Natural killer cell (primary cell): ENCODE results near the gene CYP2W1. TPM values are rescaled to one million over a fixed set of nuclear protein-coding genes. Genes with fewer than 3 reads are reported as not detected.

Source experiments
- ATAC-seq, 3 donors: fragments of 150-1000 bp in 2 of 3; fragments of 200-7000 bp in 1 of 3; cut with Tn5 transposase; 1 replicate in 1 of 3; 2 replicates in 2 of 3; pipeline ENCODE4 v1.10.0; 2021; ENCODE audit warnings: mild to moderate bottlenecking in 2 of 3, moderate library complexity in 2 of 3
- DNase-seq, 2 donors: peaks; one replicate each; pipeline versions ENCODE4 v3.0.0 to v3.0.0-alpha.2; 2013 to 2021; ENCODE audit warnings: mixed read lengths in 1 of 2
- H3K27ac ChIP-seq: one replicate; pipeline ENCODE4 v1.5.1; 2013; ENCODE audit warnings: mild to moderate bottlenecking, low read length
- H3K27me3 ChIP-seq: one replicate; pipeline ENCODE4 v1.6.1; 2013; ENCODE audit warnings: low read length; ENCODE audit not compliant: control insufficient read depth, insufficient read depth
- H3K36me3 ChIP-seq: one replicate; pipeline ENCODE4 v1.6.1; 2013; ENCODE audit warnings: low read length; ENCODE audit not compliant: control insufficient read depth, insufficient read depth
- H3K4me1 ChIP-seq: one replicate; pipeline ENCODE4 v1.6.1; 2013; ENCODE audit warnings: low read length; ENCODE audit not compliant: control insufficient read depth, insufficient read depth
- H3K4me3 ChIP-seq: one replicate; pipeline ENCODE4 v1.5.1; 2013; ENCODE audit warnings: low read length
- H3K9me3 ChIP-seq: one replicate; pipeline ENCODE4 v1.6.1; 2013; ENCODE audit warnings: low read length; ENCODE audit not compliant: control insufficient read depth, insufficient read depth
- H3K27ac Mint-ChIP-seq, 2 donors: one replicate each; pipeline ENCODE4 v1.8.0; 2022; ENCODE audit warnings: mild to moderate bottlenecking in 2 of 2, mixed read lengths in 2 of 2, moderate library complexity in 1 of 2
- H3K27me3 Mint-ChIP-seq, 2 donors: one replicate each; pipeline ENCODE4 v1.8.0; 2022; ENCODE audit warnings: low read depth in 2 of 2, mixed read lengths in 2 of 2
- H3K36me3 Mint-ChIP-seq: one replicate; pipeline ENCODE4 v1.8.0; 2022; ENCODE audit warnings: mixed read lengths
- H3K4me1 Mint-ChIP-seq, 2 donors: one replicate each; pipeline ENCODE4 v1.8.0; 2022; ENCODE audit warnings: mixed read lengths in 2 of 2
- H3K4me3 Mint-ChIP-seq: one replicate; pipeline ENCODE4 v1.8.0; 2022; ENCODE audit warnings: mild to moderate bottlenecking, moderate library complexity, mixed read lengths
- H3K9me3 Mint-ChIP-seq, 2 donors: one replicate each; pipeline ENCODE4 v1.8.0; 2022; ENCODE audit warnings: mixed read lengths in 2 of 2
- WGBS: methylation state at CpG from one replicate; pipeline ENCODE4 v1.1.7; 2013; ENCODE audit warnings: missing lambda C conversion rate; ENCODE audit not compliant: insufficient coverage; 5-methylcytosine and 5-hydroxymethylcytosine counted together
- intact Hi-C: fragments of 100-400 bp; cut with micrococcal nuclease; formaldehyde crosslinking; loops from one replicate; pipeline ENCODE4 v1.14.2; 2022
- total RNA-seq, 4 donors: library from RNA; stranded (reverse); fragments of 120-200 nt in 1 of 4; gene quantifications; one replicate each; pipeline versions ENCODE4 v1.2.3 to v1.2.4, GENCODE V29; 2013 to 2022
- TF ChIP-seq, protein P1 (sequence below): fragments of 200-600 bp; IDR thresholded peaks from one replicate; pipeline ENCODE4 v1.8.0; 2022; ENCODE audit warnings: antibody characterized with exemption

Gene CYP2W1
- total RNA-seq, 3 donors from 2014 or later (not counting 1 experiment from before 2014, with no cell fraction given): not detected

DNA sequence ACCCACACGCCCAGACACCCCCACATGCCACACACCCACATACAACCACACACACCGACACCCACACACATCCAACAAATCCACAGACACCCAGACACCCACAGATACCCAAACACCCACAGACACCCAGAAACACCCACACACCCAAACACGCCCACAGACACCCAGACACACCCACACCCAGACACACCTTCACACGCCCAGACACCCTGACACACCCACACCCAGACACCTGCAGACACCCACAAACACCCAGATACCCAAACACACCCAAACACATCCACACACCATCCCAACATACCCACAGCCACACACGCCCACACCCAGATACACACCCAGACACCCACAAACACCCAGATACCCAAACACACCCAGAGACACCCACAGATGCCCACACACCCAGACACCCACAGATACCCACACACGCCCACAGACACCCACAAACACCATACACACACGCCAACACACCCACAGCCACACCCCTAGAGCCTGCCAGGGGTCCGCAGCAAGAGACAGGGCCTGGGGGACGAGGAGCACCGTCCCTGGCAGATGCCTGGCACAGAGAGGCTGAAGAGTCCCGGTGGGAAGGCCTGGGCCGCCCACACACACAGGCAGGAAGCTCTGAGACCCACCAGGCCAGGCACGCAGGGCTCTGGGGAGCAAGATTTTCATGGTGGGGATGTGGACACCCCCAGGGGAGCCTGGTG, 28.5 kb downstream of the CYP2W1 start:
- Mint-ChIP-seq H3K27me3 (no peaks in the 10 kb centered on the region), H3K4me1 (peaks cover 17 to 29% of the 10 kb centered on the region in 2 donors), H3K36me3 (no peaks in the 10 kb centered on the region), H3K9me3 (peaks cover 6% of the 10 kb centered on the region in 2 donors), H3K27ac (peak overlapping the region; percentile 85 to 98), H3K4me3 (peak overlapping the region; percentile 62)
- H3K27me3 ChIP-seq: no peaks in the 10 kb centered on the region
- ATAC-seq: peak; percentile 44 to 66 (median 63)
- TF ChIP-seq, protein P1, sequence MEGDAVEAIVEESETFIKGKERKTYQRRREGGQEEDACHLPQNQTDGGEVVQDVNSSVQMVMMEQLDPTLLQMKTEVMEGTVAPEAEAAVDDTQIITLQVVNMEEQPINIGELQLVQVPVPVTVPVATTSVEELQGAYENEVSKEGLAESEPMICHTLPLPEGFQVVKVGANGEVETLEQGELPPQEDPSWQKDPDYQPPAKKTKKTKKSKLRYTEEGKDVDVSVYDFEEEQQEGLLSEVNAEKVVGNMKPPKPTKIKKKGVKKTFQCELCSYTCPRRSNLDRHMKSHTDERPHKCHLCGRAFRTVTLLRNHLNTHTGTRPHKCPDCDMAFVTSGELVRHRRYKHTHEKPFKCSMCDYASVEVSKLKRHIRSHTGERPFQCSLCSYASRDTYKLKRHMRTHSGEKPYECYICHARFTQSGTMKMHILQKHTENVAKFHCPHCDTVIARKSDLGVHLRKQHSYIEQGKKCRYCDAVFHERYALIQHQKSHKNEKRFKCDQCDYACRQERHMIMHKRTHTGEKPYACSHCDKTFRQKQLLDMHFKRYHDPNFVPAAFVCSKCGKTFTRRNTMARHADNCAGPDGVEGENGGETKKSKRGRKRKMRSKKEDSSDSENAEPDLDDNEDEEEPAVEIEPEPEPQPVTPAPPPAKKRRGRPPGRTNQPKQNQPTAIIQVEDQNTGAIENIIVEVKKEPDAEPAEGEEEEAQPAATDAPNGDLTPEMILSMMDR: no peak
- peaks cover 14% of the 10 kb centered on the region for H3K9me3 ChIP-seq
- no peaks in the 10 kb centered on the region for H3K36me3 ChIP-seq
- no peak overlapping the region for H3K4me3 ChIP-seq
- H3K4me1 ChIP-seq: peaks cover 28% of the 10 kb centered on the region
- peak; percentile 44 to 46 for DNase-seq
- WGBS: 49% methylated on average over 13 of the region's 13 CpGs
- H3K27ac ChIP-seq: peak overlapping the region; percentile 70
- intact Hi-C loops: loop anchor here (1.0 kb wide), 1 partner anchor 18 kb away; no protein-coding TSS in a partner anchor

DNA sequence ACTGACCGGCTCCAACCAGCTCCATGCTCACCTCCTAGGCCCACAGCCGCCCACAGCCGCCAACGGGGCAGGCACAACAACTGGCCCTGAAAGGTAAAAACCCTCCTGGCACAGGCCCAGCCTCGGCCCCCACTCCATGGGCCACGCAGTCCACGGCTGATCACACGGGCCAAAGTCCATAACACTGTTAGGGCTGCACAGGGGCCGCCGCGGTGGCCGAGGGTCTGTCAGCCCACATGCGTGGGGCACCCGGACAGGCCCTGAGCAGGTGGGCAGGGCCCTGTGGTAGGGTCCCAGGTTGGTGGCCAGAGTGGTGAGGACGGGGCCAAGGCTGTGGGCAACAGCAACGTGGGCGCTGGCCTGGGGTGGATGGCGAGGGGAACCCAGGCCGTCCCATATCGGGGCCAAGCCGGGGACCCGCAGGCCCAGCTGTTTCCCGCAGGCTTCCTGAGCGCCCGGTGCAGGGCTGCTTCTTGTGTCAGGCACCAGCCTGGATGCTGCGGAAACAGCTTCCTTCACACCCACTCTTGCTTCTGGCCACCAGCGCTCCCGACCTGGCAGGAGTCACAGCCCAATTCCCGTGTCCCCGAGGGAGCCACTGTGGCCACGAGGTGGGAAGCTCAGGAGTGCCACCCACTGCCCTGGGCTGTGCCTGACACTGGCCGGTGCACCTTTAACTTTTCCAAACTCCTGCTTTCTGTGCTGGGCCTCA, 29.2 kb downstream of the CYP2W1 start:
- H3K9me3 ChIP-seq: peaks cover 14% of the 10 kb centered on the region
- Mint-ChIP-seq H3K4me1 (peaks cover 17 to 29% of the 10 kb centered on the region in 2 donors), H3K27ac (peak overlapping the region; percentile 85 to 98), H3K4me3 (no peak overlapping the region), H3K36me3 (no peaks in the 10 kb centered on the region), H3K27me3 (no peaks in the 10 kb centered on the region), H3K9me3 (peaks cover 6% of the 10 kb centered on the region in 2 donors)
- 43% methylated on average over 32 of the region's 32 CpGs for WGBS
- H3K4me3 ChIP-seq: no peak overlapping the region
- intact Hi-C loops: no loop called here
- peak in 2 of 3 donors; percentile 5 to 25 for ATAC-seq
- H3K36me3 ChIP-seq: no peaks in the 10 kb centered on the region
- peaks cover 28% of the 10 kb centered on the region for H3K4me1 ChIP-seq
- H3K27ac ChIP-seq: peak overlapping the region; percentile 70
- H3K27me3 ChIP-seq: no peaks in the 10 kb centered on the region
- no peak for DNase-seq
- TF ChIP-seq, protein P1: no peak

DNA sequence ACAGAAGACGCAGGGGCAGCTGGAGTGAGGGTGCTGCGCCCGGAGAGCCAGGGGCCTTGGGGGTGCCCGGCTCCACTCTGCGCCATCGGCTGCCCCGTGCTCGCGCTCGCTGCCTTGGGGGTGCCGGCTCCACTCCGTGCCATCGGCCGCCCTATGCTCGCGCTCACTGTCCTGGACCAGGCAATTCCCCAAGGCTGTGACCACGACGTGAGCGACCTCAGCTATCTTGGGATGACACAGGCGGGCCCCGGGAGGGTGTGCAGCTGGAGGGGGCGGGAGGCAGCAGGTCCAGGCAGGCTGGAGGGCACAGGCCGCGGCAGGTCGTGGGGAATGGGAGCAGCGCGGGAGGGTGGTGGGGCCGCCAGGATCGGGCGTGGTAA, 29.7 kb downstream of the CYP2W1 start:
- no peak overlapping the region for H3K4me3 Mint-ChIP-seq
- DNase-seq (no peak), ATAC-seq (no peak)
- no peaks in the 10 kb centered on the region for H3K36me3 Mint-ChIP-seq
- TF ChIP-seq, protein P1: no peak
- H3K27me3 Mint-ChIP-seq: no peaks in the 10 kb centered on the region
- H3K27ac Mint-ChIP-seq: no peak overlapping the region
- H3K4me1 ChIP-seq: peaks cover 28% of the 10 kb centered on the region
- H3K9me3 ChIP-seq: peaks cover 14% of the 10 kb centered on the region
- intact Hi-C loops: no loop called here
- H3K9me3 Mint-ChIP-seq: peaks cover 6% of the 10 kb centered on the region in 2 donors
- no peaks in the 10 kb centered on the region for H3K27me3 ChIP-seq
- no peak overlapping the region for H3K27ac ChIP-seq
- 81% methylated on average over 30 of the region's 30 CpGs for WGBS
- peaks cover 17 to 29% of the 10 kb centered on the region in 2 donors for H3K4me1 Mint-ChIP-seq
- no peak overlapping the region for H3K4me3 ChIP-seq
- no peaks in the 10 kb centered on the region for H3K36me3 ChIP-seq
